CD14-positive monocyte (primary cell): ENCODE results near the gene PLA2G4F. TPM values are rescaled to one million over a fixed set of nuclear protein-coding genes. Genes with fewer than 3 reads are reported as not detected.

Experiments used
- DNase-seq, 3 donors: peaks; one replicate each; pipeline ENCODE4 v3.0.0-alpha.2; 2011 to 2022
- H2AFZ ChIP-seq: 2 replicates; pipeline ENCODE4 v1.6.0; 2012; ENCODE audit warnings: mild to moderate bottlenecking, low read depth, low read length, inconsistent platforms; ENCODE audit not compliant: insufficient read depth, poor library complexity, severe bottlenecking
- H3K27ac ChIP-seq, 2 donors: 1 replicate in 1 of 2; 2 replicates in 1 of 2; pipeline ENCODE4 v1.5.1; 2012 to 2013; ENCODE audit warnings: low read length in 2 of 2, control low read depth in 1 of 2, inconsistent platforms in 1 of 2, low read depth in 1 of 2, mild to moderate bottlenecking in 1 of 2
- H3K27me3 ChIP-seq, 2 donors: one replicate each; pipeline versions ENCODE4 v1.6.0 to v1.6.1; 2011 to 2013; ENCODE audit warnings: low read length in 2 of 2; ENCODE audit not compliant: control insufficient read depth in 2 of 2, insufficient read depth in 2 of 2
- H3K36me3 ChIP-seq, 2 donors: replicated peaks in 1 of 2; 1 replicate in 1 of 2; 2 replicates in 1 of 2; pipeline versions ENCODE4 v1.5.1 to v1.6.1; 2012 to 2013; ENCODE audit warnings: low read length in 2 of 2, control low read depth in 1 of 2, inconsistent platforms in 1 of 2, mild to moderate bottlenecking in 1 of 2; ENCODE audit not compliant: insufficient read depth in 2 of 2, control insufficient read depth in 1 of 2
- H3K4me1 ChIP-seq, 2 donors: 1 replicate in 1 of 2; 2 replicates in 1 of 2; pipeline versions ENCODE4 v1.5.1 to v1.6.1; 2012 to 2013; ENCODE audit warnings: low read length in 2 of 2, control low read depth in 1 of 2, inconsistent platforms in 1 of 2, mild to moderate bottlenecking in 1 of 2, moderate library complexity in 1 of 2; ENCODE audit not compliant: insufficient read depth in 2 of 2, control insufficient read depth in 1 of 2
- H3K4me2 ChIP-seq: replicated peaks from 2 replicates; pipeline ENCODE3; 2012; ENCODE audit warnings: low read length, moderate library complexity, mild to moderate bottlenecking; ENCODE audit not compliant: poor library complexity, severe bottlenecking; ENCODE audit errors: extremely low read depth
- H3K4me3 ChIP-seq, 3 experiments: fragments of 200-600 bp in 1 of 3; sonication (generic) in 1 of 3; replicated peaks in 1 of 3; 1 replicate in 2 of 3; 2 replicates in 1 of 3; pipeline ENCODE4 v1.5.1; 2011 to 2013; ENCODE audit warnings: low read length in 3 of 3, mild to moderate bottlenecking in 3 of 3, control low read depth in 2 of 3, low read depth in 2 of 3, inconsistent platforms in 1 of 3, moderate library complexity in 1 of 3
- H3K79me2 ChIP-seq: 2 replicates; pipeline ENCODE4 v1.6.0; 2012; ENCODE audit warnings: mild to moderate bottlenecking, control low read depth, inconsistent platforms, low read length, moderate library complexity; ENCODE audit not compliant: insufficient read depth
- H3K9ac ChIP-seq: 2 replicates; pipeline ENCODE4 v1.6.0; 2017; ENCODE audit warnings: low read length, mild to moderate bottlenecking; ENCODE audit not compliant: insufficient read depth, poor library complexity, severe bottlenecking
- H3K9me3 ChIP-seq, 2 donors: replicated peaks in 1 of 2; 1 replicate in 1 of 2; 2 replicates in 1 of 2; pipeline versions ENCODE4 v1.5.1 to v1.6.1; 2012 to 2013; ENCODE audit warnings: low read length in 2 of 2, control low read depth in 1 of 2; ENCODE audit not compliant: control insufficient read depth in 1 of 2, insufficient read depth in 1 of 2
- H4K20me1 ChIP-seq: 2 replicates; pipeline ENCODE4 v1.6.0; 2012; ENCODE audit warnings: mild to moderate bottlenecking, low read length, control low read depth, moderate library complexity; ENCODE audit not compliant: insufficient read depth
- H3K27ac Mint-ChIP-seq, 7 donors: one replicate each; pipeline ENCODE4 v1.8.0; 2020; ENCODE audit warnings: mild to moderate bottlenecking in 7 of 7, mixed read lengths in 7 of 7, moderate library complexity in 6 of 7, inconsistent platforms in 2 of 7
- H3K27me3 Mint-ChIP-seq, 3 donors: one replicate each; pipeline ENCODE4 v1.8.0; 2021 to 2022; ENCODE audit warnings: low read depth in 3 of 3, mild to moderate bottlenecking in 3 of 3, mixed read lengths in 3 of 3, moderate library complexity in 3 of 3, inconsistent platforms in 1 of 3
- H3K36me3 Mint-ChIP-seq, 2 donors: one replicate each; pipeline ENCODE4 v1.8.0; 2020; ENCODE audit warnings: mixed read lengths in 2 of 2, inconsistent platforms in 1 of 2, mild to moderate bottlenecking in 1 of 2
- H3K4me1 Mint-ChIP-seq: one replicate; pipeline ENCODE4 v1.8.0; 2020; ENCODE audit warnings: mild to moderate bottlenecking, mixed read lengths
- H3K4me3 Mint-ChIP-seq, 2 donors: one replicate each; pipeline ENCODE4 v1.8.0; 2020; ENCODE audit warnings: mild to moderate bottlenecking in 2 of 2, mixed read lengths in 2 of 2, moderate library complexity in 1 of 2
- H3K9me3 Mint-ChIP-seq, 7 donors: one replicate each; pipeline ENCODE4 v1.8.0; 2020 to 2022; ENCODE audit warnings: mixed read lengths in 7 of 7, mild to moderate bottlenecking in 6 of 7, moderate library complexity in 6 of 7, inconsistent platforms in 2 of 7
- CTCF ChIP-seq: fragments of 200-600 bp; IDR thresholded peaks from one replicate; pipeline ENCODE4 v1.8.0; 2022; ENCODE audit warnings: antibody characterized with exemption, mild to moderate bottlenecking
- WGBS: methylation state at CpG from one replicate; pipeline ENCODE4 v1.1.5; 2013; ENCODE audit warnings: missing lambda C conversion rate; ENCODE audit not compliant: insufficient coverage; 5-methylcytosine and 5-hydroxymethylcytosine counted together
- intact Hi-C, 2 donors: fragments of 100-400 bp; cut with micrococcal nuclease; formaldehyde crosslinking; loops; one replicate each; pipeline versions ENCODE4 v1.15.0 to v1.15.1; 2023
- polyA plus RNA-seq, 3 donors: library from polyadenylated mRNA; depleted of rRNA in 1 of 3; unstranded in 2 of 3; stranded (reverse) in 1 of 3; fragments of 300-500 nt in 2 of 3; fragments of >200 nt in 1 of 3; fragmentation: Illumina TruSeq in 2 of 3; gene quantifications; 1 replicate in 2 of 3; 2 replicates in 1 of 3; pipeline ENCODE4 v1.2.3, GENCODE V29; 2012 to 2021

Gene PLA2G4F
- polyA plus RNA-seq, 3 donors = not detected

DNA sequence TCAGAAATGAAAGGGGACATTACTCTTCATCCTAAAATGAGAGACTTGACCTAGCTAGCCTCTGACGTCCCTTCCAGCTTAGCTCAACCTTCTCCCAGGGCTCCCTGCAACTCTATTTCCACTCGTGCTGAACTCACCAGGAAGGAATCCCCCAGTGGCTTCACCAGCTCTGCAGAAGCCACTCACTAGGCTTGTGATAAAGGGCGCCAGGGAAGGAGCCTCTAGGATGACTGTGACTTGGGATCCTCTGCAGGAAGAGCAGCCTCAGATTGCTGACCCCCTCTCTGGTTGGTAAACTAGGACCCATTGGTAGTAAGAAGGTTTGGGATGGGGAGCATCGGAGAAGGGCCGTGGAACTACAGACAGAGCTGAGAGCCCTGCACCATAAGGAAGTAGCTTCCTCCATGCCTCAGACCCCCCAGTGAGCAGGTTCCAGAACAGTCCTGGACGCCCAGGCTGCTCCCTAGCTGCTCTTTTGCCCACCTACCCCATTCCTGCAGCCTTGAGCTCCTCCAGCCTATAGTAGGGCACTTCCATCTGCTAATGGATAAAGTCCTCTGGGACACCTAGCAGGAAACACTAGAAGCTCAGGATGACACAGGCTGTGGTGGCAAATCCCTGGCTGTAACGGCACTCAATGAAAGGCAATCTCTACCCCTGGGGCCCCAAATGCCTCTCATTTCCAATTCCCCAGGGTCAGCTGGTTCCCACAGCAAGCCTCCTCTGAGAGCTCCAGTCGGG lies 26.0 kb downstream of the PLA2G4F start:
- Histone ChIP-seq H3K9me3 (no peaks in the 10 kb centered on the region), H3K27me3 (no peaks in the 10 kb centered on the region), H3K27ac (no peak overlapping the region), H3K79me2 (no peaks in the 10 kb centered on the region), H3K4me2 (no peak overlapping the region), H4K20me1 (no peaks in the 10 kb centered on the region), H3K4me3 (no peak overlapping the region), H2AFZ (peak overlapping the region; percentile 11), H3K36me3 (no peaks in the 10 kb centered on the region), H3K4me1 (peaks cover 0 to 4% of the 10 kb centered on the region in 2 donors), H3K9ac (no peak overlapping the region)
- Mint-ChIP-seq H3K4me3 (no peak overlapping the region), H3K27me3 (peaks cover 0 to 5% (median 1%) of the 10 kb centered on the region in 3 donors), H3K36me3 (no peaks in the 10 kb centered on the region), H3K4me1 (peaks cover 3% of the 10 kb centered on the region), H3K27ac (peak overlapping the region in 1 of 7 donors; percentile 20), H3K9me3 (no peaks in the 10 kb centered on the region)
- peak in 1 of 3 donors; percentile 1 for DNase-seq
- WGBS = 85% methylated on average over 5 of the region's 8 CpGs
- intact Hi-C loops = loop anchor here in 1 of 2 donors (5.0 kb wide), 1 partner anchor 143 kb away; no protein-coding TSS in a partner anchor
- TF ChIP-seq CTCF = no peak

- no peak overlapping the region for H3K4me2 ChIP-seq
- no CpG with 5 or more reads among the region's 2 CpGs for WGBS
- intact Hi-C loops = no loop called here
- H3K9me3 Mint-ChIP-seq = no peaks in the 10 kb centered on the region
- H3K27me3 Mint-ChIP-seq = peaks cover 0 to 5% (median 1%) of the 10 kb centered on the region in 3 donors
- no peaks in the 10 kb centered on the region for H3K9me3 ChIP-seq
- no peak overlapping the region for H3K27ac ChIP-seq
- no peak for DNase-seq
- H3K4me1 ChIP-seq = peaks cover 0 to 4% of the 10 kb centered on the region in 2 donors
- H3K9ac ChIP-seq = no peak overlapping the region
- H3K36me3 ChIP-seq = no peaks in the 10 kb centered on the region
- H3K4me1 Mint-ChIP-seq = peaks cover 3% of the 10 kb centered on the region
- H3K36me3 Mint-ChIP-seq = no peaks in the 10 kb centered on the region
- TF ChIP-seq CTCF = no peak
- no peak overlapping the region for H2AFZ ChIP-seq
- H3K27me3 ChIP-seq = no peaks in the 10 kb centered on the region
- peak overlapping the region in 1 of 7 donors; percentile 17 for H3K27ac Mint-ChIP-seq
- no peaks in the 10 kb centered on the region for H3K79me2 ChIP-seq
- H3K4me3 Mint-ChIP-seq = no peak overlapping the region
- H3K4me3 ChIP-seq = no peak overlapping the region
- no peaks in the 10 kb centered on the region for H4K20me1 ChIP-seq
These were observed 27.1 kb downstream of the PLA2G4F start for GRCh38 chr15:42129364-42129763.
